Gastroesophageal sphincter (tissue), 3 donors: Measurements from ENCODE around the gene UVSSA.

ENCODE experiments used
- POLR2AphosphoS5 ChIP-seq: sonication (generic); formaldehyde crosslinking; IDR thresholded peaks from one replicate; pipeline ENCODE4 v1.6.1; 2017; ENCODE audit warnings: antibody characterized with exemption
- TF ChIP-seq, protein P1 (sequence below), 4 experiments: fragments of 200-600 bp in 2 of 4; fragments of 450-650 bp in 2 of 4; sonication (generic) in 1 of 4; IDR thresholded peaks; one replicate each; pipeline ENCODE4 v1.5.1; 2017 to 2019; ENCODE audit warnings: antibody characterized with exemption in 4 of 4, mild to moderate bottlenecking in 2 of 4, moderate library complexity in 2 of 4

DNA sequence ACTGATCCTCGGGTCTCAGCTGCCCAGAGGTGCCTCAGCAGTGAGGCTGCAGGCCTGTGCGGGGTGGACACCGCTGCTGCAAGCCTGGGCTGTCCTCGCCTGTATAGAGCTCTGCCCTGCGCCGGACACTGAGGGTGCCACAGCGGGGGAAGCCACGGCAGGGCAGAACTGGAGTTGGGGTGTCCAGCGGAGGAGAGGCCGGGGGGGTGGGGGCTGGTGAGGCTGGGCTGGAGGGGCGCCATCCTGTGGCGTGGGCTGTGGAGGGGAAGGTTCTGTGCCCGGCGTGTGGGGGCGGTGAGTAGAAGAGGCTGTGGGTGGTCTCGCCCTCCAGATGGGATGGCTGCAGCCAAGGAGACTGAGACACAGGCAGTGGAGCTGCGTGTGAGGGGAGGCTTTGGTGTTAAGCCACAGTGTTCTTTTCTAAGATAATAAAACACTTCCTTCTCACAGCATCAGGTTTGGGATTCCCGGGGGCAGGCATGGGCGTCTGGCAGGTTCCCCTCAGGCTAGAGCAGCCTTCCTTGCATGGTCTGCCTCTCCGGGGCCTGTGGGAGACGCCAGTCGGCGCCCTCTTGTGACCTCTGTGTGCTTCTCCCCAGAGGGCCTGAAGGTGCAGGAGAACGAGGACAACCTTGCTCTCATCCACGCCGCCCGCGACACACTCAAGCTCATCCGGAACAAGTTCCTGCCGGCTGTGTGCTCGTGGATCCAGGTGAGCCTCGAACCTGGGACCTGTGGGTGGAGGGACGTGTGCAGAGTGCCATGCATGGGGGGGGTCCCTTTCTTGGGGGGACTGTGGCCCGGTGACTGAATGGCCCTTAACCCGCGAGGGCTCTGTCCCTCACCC, 7.4 kb downstream of the UVSSA start:
- TF ChIP-seq, protein P1, sequence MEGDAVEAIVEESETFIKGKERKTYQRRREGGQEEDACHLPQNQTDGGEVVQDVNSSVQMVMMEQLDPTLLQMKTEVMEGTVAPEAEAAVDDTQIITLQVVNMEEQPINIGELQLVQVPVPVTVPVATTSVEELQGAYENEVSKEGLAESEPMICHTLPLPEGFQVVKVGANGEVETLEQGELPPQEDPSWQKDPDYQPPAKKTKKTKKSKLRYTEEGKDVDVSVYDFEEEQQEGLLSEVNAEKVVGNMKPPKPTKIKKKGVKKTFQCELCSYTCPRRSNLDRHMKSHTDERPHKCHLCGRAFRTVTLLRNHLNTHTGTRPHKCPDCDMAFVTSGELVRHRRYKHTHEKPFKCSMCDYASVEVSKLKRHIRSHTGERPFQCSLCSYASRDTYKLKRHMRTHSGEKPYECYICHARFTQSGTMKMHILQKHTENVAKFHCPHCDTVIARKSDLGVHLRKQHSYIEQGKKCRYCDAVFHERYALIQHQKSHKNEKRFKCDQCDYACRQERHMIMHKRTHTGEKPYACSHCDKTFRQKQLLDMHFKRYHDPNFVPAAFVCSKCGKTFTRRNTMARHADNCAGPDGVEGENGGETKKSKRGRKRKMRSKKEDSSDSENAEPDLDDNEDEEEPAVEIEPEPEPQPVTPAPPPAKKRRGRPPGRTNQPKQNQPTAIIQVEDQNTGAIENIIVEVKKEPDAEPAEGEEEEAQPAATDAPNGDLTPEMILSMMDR (IDR thresholded peaks at IDR 0.05), result no peak
- TF ChIP-seq POLR2AphosphoS5, result no peak
